GM21528 (cell line): Measurements from ENCODE around the gene AMMECR1.
"Not testable (repeated sequence)": the region's sequence is repeated elsewhere in the genome, so short reads cannot be mapped to it uniquely, and the experiment has no call there.

Experiments
- ATAC-seq: cut with Tn5 transposase; IDR thresholded peaks from one replicate; pipeline ENCODE4 v1.9.1; 2021; ENCODE audit warnings: mild to moderate bottlenecking, moderate library complexity; ENCODE audit not compliant: unreplicated experiment, low FRiP score

AMMECR1 gene

DNA sequence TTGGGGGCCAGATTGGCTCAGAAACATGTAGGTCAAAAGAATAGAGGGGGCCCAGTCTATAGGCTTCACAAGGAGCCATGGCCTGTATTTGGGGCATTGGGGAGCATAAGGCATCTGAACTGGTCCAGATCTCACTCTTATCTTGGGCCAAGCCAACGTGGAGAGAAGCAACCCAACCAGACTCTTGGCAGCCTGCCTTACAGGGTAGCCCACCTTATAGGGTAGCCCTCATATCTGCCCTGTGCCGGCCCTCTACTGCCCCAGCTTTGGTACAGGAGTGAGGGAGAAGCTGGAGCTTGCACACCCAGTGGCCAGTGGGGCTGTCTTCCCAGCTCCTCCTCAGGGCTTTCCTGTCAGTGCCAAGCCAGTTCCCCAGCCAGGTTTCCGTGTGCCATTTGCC is 142.2 kb downstream of the AMMECR1 start:
- ATAC-seq: no peak

- no peak for ATAC-seq
Observed at GRCh38 chrX:110175146-110175545, 142.7 kb downstream of the AMMECR1 start.

DNA sequence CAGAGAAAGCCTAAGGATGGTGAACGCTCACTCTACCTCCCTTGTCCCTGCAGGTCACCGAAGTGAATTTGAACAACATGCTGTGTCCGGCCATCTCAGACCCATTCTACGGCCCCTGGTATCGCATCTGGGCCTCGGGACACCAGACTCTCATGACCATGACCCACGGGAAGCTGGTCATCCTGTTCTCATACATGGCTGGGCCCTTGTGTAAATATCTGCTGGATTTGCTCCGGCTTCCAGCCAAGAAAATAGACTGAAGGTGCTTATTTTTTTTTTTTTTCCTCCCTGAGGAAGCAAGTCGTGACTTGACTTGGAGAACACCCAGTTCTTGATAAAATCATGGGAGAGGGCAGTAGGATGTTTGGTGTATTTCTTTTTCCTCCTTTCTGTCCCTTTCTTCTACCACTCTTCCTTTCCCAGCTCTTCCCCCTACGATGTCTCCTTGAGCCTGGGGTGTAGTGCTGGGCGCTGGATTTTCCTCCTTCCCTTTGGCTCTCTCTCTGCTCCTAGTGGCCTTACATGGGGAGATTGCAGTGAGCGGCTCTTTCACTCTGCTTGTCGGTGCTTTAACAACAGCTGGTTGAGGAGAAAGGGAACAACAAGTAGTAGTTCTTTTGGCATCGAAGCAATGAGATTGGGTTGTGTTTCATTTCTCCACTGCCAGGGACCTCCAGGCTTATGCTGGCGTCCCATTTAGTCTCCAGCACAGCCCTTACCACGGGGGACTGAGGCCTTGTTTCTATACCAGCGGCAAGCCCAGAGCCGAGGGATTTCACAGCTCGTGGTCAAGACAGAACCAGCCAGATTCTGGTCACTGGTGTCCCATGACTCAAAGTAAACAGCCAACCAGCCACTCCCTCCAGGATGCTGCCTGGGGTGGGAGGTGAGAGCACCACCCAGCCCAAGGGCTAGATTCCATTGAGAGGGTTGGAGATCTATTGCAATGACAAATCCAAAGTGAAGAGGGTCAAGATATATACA is 144.4 kb downstream of the AMMECR1 start:
- no peak for ATAC-seq

GRCh38 chrX:110172215-110172614 is 145.7 kb downstream of the AMMECR1 start:
- ATAC-seq: peak; percentile 99

DNA sequence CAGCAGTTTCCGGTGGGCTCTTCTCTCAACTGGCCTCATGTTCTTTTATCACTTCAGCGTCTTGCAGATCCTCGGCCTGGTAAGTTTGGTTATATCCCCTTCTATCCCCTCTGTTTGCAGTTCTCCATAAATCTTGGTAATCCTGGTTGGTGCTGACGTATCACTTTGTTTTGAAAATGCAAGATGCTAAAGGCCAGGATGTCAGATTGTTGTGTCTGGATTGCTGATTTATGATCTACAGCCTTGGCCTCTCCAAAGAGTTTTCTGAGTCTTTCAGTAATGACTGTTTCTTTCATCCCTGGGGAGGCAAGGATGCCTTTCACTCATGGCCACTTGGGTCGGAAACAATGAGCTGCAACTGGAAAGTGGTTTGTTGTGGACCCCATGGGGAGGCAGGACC is 146.4 kb downstream of the AMMECR1 start:
- no peak for ATAC-seq

GRCh38 chrX:110170029-110170428 is 147.9 kb downstream of the AMMECR1 start:
- no peak for ATAC-seq

- ATAC-seq: no peak
Observed at GRCh38 chrX:110168585-110168984, 149.3 kb downstream of the AMMECR1 start.

DNA sequence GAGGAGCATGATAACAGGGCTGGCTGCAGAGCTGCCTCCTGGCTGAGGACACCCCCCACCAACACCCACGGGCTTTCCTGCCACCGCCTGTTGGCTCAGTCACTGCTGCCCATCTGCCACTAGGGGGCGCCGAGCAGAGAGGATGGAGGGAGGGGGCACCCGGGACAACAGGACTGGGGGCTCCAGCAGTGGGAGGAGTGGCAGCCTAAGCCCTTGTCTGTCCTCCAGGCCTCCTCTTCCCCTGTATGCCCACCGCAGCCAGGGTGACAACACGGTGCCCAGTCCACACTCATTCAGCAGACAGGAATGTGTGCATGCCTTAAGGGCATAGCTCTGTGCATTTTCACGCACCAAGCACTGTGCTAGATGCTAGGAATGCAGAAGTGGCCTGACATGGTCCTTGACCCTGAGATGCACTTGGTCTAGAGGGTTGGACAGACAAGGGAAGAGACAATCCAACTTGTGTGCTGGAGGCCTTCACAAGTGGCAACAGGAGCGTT is 149.9 kb downstream of the AMMECR1 start:
- ATAC-seq: no peak

DNA sequence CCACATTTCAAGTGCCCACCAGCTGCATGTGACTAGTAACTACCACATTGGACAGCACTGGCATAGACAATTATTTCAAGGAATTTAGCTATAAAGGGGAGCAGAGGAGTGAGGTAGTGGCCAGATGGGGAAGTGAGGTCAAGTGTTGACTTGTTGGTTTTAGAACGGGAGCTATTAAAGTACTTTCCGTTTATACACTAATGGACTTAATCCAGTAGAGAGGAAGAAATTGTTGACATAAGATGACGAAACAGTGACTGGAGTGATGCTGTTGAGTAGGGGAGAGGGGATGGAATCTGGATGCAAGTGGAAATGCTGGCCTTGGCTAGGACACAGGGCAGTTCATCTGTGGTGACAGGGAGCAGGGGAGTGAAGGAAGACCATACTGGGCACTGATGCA is 154.4 kb downstream of the AMMECR1 start:
- no peak for ATAC-seq

GRCh38 chrX:110162867-110163266 is 155.0 kb downstream of the AMMECR1 start:
- no peak for ATAC-seq

DNA sequence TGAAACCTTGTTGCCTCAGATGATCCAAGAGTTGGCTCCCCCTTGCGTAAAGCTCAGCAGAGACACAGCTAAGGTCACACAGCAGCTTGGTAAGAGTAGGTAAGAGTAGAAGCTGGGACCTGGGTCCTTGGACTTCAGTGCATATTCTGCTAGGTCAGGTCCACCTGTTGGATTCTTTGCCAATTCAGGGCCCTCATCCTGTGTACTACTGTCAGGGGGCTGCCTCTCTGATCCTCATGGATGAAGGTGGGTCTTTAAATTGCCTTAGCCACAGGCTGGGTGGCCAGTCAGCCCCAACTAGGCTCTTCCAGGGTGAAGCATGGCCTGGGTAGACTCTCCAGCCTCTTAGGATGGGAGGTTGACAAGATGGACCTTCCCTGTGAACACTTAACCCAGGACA is 155.8 kb downstream of the AMMECR1 start:
- no peak for ATAC-seq

DNA sequence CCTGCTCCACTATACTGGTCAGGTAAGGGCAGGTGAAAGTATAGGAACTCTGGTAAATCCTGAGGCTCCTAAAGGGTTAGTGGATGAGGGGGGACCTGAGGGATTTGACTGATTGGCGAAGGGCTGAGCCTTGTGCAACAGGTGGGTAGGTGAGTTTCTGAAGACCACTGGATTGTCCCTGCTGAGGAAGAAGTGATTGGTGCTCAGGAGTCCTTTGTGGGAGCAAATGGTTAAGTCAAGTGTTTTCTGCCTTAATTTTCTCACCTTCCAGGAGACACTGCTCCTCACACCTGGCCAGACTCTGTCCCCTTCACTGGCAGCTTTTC is 156.6 kb downstream of the AMMECR1 start:
- ATAC-seq: no peak

DNA sequence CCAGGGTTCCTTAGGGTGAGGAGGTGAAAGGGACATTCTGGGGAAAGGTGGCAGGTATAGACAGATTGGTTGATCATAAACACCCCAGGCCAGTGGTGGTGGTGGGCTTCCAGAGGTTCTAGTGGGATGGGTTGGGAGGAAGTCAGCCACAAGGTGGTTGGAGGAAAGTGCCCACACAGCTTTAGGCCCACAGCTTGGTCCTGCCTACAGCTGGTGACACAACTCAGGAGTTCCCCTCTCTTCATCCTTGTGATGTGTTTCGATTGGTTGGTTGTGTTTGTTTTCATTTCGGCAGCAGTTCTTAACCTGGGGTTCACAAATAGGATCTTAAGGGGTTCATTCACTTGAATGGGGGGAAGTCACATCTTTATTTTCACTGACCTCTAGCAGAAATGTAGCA is 158.0 kb downstream of the AMMECR1 start:
- no peak for ATAC-seq

DNA sequence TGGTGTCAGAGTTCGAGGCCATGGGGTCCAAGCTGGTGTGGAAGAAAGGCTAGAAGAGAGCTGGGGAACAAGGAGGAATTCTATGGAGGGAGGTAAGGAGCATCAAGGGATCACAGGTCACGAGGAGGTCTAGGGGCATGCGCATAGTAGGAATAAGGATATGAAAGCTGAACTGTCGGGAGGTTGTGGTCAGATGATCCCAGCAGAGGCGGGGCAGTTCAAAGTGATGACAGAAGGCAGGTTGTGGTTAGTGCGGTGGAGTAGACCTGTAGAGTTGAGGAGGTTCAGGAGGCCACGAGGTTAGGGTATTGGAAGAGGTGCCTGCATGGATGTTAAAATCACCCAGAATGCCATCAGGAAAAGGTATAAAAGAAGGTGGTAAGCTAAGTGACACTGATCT is 158.7 kb downstream of the AMMECR1 start:
- ATAC-seq: no peak

GRCh38 chrX:110157444-110157843 is 160.4 kb downstream of the AMMECR1 start:
- no peak for ATAC-seq

GRCh38 chrX:110156167-110156754 is 161.6 kb downstream of the AMMECR1 start:
- ATAC-seq: no peak

- ATAC-seq: no peak
Observed at GRCh38 chrX:110155759-110156158, 162.1 kb downstream of the AMMECR1 start.

GRCh38 chrX:110154328-110154727 is 163.6 kb downstream of the AMMECR1 start:
- ATAC-seq: not testable (repeated sequence)

- ATAC-seq: no peak
Observed at GRCh38 chrX:110153896-110154295, 164.0 kb downstream of the AMMECR1 start.

DNA sequence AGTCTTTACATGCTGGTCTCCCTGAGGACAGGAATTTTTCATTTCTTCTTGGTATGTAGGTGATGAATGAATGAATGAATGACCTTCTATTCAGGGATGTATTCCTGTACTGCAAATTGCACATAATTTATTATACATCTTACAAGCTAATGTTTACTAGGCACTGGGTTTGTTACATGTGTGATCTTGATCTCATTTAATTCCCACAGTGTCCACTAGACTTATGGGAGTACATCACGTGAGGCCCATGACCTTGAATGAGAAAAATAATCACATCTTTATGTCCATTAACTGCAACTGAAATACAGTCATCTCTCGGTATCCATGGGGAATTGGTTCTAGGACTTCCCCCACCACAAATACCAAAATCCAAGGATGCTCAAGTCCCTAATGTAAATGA is 164.6 kb downstream of the AMMECR1 start:
- no peak for ATAC-seq

DNA sequence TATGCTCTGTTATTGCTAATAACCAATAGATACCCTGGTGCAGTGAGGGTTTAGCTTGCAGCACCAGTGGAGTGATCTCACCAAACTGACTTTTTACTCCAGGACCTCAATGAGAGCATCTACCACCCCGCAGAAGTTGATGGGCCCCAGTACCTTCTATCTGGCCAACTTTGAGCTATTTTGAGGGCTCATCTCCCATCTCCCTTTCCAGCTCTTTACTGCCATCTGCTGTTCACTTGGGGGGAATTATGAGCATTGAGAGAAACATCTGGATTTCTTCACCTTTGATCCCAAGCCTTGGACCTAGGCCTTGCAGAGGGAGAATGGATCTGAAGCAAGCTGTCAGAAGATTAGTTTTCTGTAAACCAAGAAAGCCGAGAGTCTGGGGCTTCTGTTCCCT is 171.4 kb downstream of the AMMECR1 start:
- ATAC-seq: peak; percentile 72

- ATAC-seq: peak; percentile 76
Observed at GRCh38 chrX:110145854-110146253, 172.0 kb downstream of the AMMECR1 start.
